22Rv1 (cell line): ENCODE data around the gene IL31.

Source experiments
- ZFX ChIP-seq: fragments of 450-650 bp; IDR thresholded peaks from 2 replicates; pipeline ENCODE4 v1.6.1; 2017; ENCODE audit warnings: antibody characterized with exemption, borderline replicate concordance
- TF ChIP-seq, protein P1 (sequence below): fragments of 450-650 bp; IDR thresholded peaks from 2 replicates; pipeline ENCODE4 v1.5.1; 2017; ENCODE audit warnings: mild to moderate bottlenecking

DNA sequence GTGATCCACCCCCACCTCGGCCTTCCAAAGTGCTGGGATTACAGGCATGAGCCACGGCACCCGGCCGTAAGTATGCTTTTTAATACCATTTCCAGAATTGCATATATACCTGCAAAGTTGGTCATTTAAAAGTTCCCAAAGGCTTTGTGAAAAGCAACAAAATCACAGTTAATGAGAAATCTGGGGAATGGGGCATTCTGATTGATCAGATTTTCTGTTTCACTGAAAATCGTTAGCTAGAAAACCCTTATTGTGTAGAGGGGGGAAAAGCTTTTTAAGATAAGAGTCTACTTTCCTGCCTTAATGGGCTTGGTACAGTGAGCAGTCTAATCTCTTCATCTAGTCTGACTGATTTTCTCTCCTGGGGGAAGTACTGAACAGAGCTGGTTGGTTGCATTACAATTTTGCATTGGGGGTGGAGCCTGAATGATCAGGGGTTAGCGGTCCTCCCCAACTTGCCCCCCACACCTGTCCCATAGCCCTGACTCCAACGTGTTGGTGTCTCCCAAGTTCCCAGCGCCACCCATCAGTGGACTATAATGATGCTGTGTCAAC, 23.8 kb downstream of the IL31 start:
- TF ChIP-seq, protein P1, sequence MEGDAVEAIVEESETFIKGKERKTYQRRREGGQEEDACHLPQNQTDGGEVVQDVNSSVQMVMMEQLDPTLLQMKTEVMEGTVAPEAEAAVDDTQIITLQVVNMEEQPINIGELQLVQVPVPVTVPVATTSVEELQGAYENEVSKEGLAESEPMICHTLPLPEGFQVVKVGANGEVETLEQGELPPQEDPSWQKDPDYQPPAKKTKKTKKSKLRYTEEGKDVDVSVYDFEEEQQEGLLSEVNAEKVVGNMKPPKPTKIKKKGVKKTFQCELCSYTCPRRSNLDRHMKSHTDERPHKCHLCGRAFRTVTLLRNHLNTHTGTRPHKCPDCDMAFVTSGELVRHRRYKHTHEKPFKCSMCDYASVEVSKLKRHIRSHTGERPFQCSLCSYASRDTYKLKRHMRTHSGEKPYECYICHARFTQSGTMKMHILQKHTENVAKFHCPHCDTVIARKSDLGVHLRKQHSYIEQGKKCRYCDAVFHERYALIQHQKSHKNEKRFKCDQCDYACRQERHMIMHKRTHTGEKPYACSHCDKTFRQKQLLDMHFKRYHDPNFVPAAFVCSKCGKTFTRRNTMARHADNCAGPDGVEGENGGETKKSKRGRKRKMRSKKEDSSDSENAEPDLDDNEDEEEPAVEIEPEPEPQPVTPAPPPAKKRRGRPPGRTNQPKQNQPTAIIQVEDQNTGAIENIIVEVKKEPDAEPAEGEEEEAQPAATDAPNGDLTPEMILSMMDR: no peak
- TF ChIP-seq ZFX: no peak
